ENCODE measurements around the gene MBD3L1.

The MBD3L1 gene

GRCh38 chr19:8884416-8884815 is 52.2 kb downstream of the MBD3L1 start:
- TF ChIP-seq POLR2AphosphoS5 (IDR thresholded peaks at IDR 0.05; ENCODE audit: low read depth, low read length) (no peak), POLR2A (IDR thresholded peaks at IDR 0.05; ENCODE audit: low read depth, low read length) (no peak), TAF1 (IDR thresholded peaks at IDR 0.05; ENCODE audit: borderline replicate concordance, low read depth, low read length) (no peak)
- DNase-seq (ENCODE audit: insufficient read length) (no peak), FAIRE-seq (no peak)

GRCh38 chr19:8887364-8887763 is 55.2 kb downstream of the MBD3L1 start:
- TF ChIP-seq POLR2A (IDR thresholded peaks at IDR 0.05; ENCODE audit: low read depth, low read length) (no peak), POLR2AphosphoS5 (IDR thresholded peaks at IDR 0.05; ENCODE audit: low read depth, low read length) (no peak), TAF1 (IDR thresholded peaks at IDR 0.05; ENCODE audit: borderline replicate concordance, low read depth, low read length) (no peak)
- no peak for FAIRE-seq
- no peak for DNase-seq (ENCODE audit: insufficient read length)

- no peak for FAIRE-seq
- TF ChIP-seq TAF1 (IDR thresholded peaks at IDR 0.05; ENCODE audit: borderline replicate concordance, low read depth, low read length) (no peak), POLR2A (IDR thresholded peaks at IDR 0.05; ENCODE audit: low read depth, low read length) (no peak), POLR2AphosphoS5 (IDR thresholded peaks at IDR 0.05; ENCODE audit: low read depth, low read length) (no peak)
- no peak for DNase-seq (ENCODE audit: insufficient read length)
Observed at GRCh38 chr19:8890260-8890659, 58.1 kb downstream of the MBD3L1 start.
